NCI-H2196 treated with DMSO at 0.1 percent for 48 hours (cell line): ENCODE measurements around the gene SNRNP200.
"Not testable (repeated sequence)": the region's sequence is repeated elsewhere in the genome, so short reads cannot be mapped to it uniquely, and the experiment has no call there.

Experiments used
- DNase-seq: peaks from one replicate; lab custom pipeline; 2025; ENCODE audit not compliant: unreplicated experiment; lab: John Stamatoyannopoulos, UW

Gene SNRNP200

GRCh38 chr2:96274355-96275056 is 30.8 kb downstream of the SNRNP200 start:
- DNase-seq = no peak

- no peak for DNase-seq
These were observed 31.6 kb downstream of the SNRNP200 start for GRCh38 chr2:96273763-96274162.

GRCh38 chr2:96271995-96272394 is 33.4 kb downstream of the SNRNP200 start:
- DNase-seq = no peak

GRCh38 chr2:96267159-96267971 is 38.0 kb downstream of the SNRNP200 start:
- peak; percentile 21 for DNase-seq

- DNase-seq = peak; percentile 96
These were observed 39.3 kb downstream of the SNRNP200 start, which contains the start of the genes CIAO1 and TMEM127 for GRCh38 chr2:96265840-96266679. TSS of gene CIAO1 (plus strand) at chr2:96266225. CDS start at chr2:96266351, 126 bp downstream. TSS of gene TMEM127 (minus strand) at chr2:96265997. CDS start at chr2:96265381, 616 bp downstream.

- DNase-seq = no peak
These were observed 40.0 kb downstream of the SNRNP200 start for GRCh38 chr2:96265349-96265839.

GRCh38 chr2:96264656-96265348 is 40.5 kb downstream of the SNRNP200 start:
- DNase-seq = no peak

GRCh38 chr2:96264086-96264485 is 41.3 kb downstream of the SNRNP200 start:
- no peak for DNase-seq

GRCh38 chr2:96262306-96262705 is 43.0 kb downstream of the SNRNP200 start:
- no peak for DNase-seq

- no peak for DNase-seq
These were observed 43.9 kb downstream of the SNRNP200 start for GRCh38 chr2:96261328-96262003.

GRCh38 chr2:96260387-96261260 is 44.7 kb downstream of the SNRNP200 start:
- peak; percentile 87 for DNase-seq

GRCh38 chr2:96259497-96259921 is 45.8 kb downstream of the SNRNP200 start:
- no peak for DNase-seq

- DNase-seq = no peak
These were observed 47.0 kb downstream of the SNRNP200 start for GRCh38 chr2:96258166-96259022.

- DNase-seq = not testable (repeated sequence)
These were observed 47.6 kb downstream of the SNRNP200 start for GRCh38 chr2:96257744-96258143.

GRCh38 chr2:96256611-96257113 is 48.7 kb downstream of the SNRNP200 start:
- DNase-seq = no peak

GRCh38 chr2:96254571-96254970 is 50.8 kb downstream of the SNRNP200 start:
- DNase-seq = no peak

GRCh38 chr2:96253006-96253405 is 52.3 kb downstream of the SNRNP200 start:
- no peak for DNase-seq

GRCh38 chr2:96252526-96252925 is 52.8 kb downstream of the SNRNP200 start:
- no peak for DNase-seq
